SK-N-SH (cell line): Measurements from ENCODE around the gene ZNF576. TPM values are rescaled to one million over a fixed set of nuclear protein-coding genes. Genes with fewer than 3 reads are reported as not detected.

Source experiments
- CTCF ChIA-PET: fragments of 300-600, 350-600 bp; formaldehyde crosslinking; extraction: SDS; loops from one replicate; lab custom pipeline; 2021; lab: Yijun Ruan, JAX
- POLR2A ChIA-PET: fragments of 350-600 bp; sonication (Branson Sonifier 250); formaldehyde crosslinking; extraction: SDS; loops from one replicate; lab custom pipeline; 2020; ENCODE audit warnings: antibody characterized with exemption, inconsistent platforms; lab: Yijun Ruan, JAX
- DNase-seq: peaks from one replicate; pipeline ENCODE4 v3.0.0; 2012
- H2AFZ ChIP-seq: fragments of 200-600 bp; sonication (generic); 2 replicates; pipeline ENCODE4 v1.8.1; 2016; ENCODE audit warnings: antibody characterized with exemption, mild to moderate bottlenecking, low read depth
- H3F3A ChIP-seq: fragments of 200-600 bp; sonication (generic); replicated peaks from 2 replicates; pipeline ENCODE3; 2016; ENCODE audit warnings: antibody characterized with exemption, mild to moderate bottlenecking; ENCODE audit not compliant: insufficient read depth
- H3K27ac ChIP-seq, 2 experiments: fragments of 200-500 bp in 1 of 2; fragments of 200-600 bp in 1 of 2; sonication (Bioruptor generic) in 1 of 2; sonication (generic), shearing (Covaris generic) in 1 of 2; 2 replicates each; pipeline versions ENCODE4 v1.5.1 to v1.6.1; 2014 to 2016; ENCODE audit warnings: low read depth in 2 of 2, inconsistent platforms in 1 of 2, low read length in 1 of 2, mild to moderate bottlenecking in 1 of 2, mixed read lengths in 1 of 2
- H3K27me3 ChIP-seq: fragments of 200-600 bp; sonication (generic), shearing (Covaris generic); 2 replicates; pipeline ENCODE4 v1.6.1; 2016; ENCODE audit warnings: mixed run types; ENCODE audit not compliant: insufficient read depth
- H3K36me3 ChIP-seq, 2 experiments: fragments of 200-500 bp in 1 of 2; fragments of 200-600 bp in 1 of 2; sonication (Bioruptor generic) in 1 of 2; sonication (generic) in 1 of 2; replicated peaks in 1 of 2; 2 replicates each; pipeline versions ENCODE3 to v1.5.1; 2014 to 2016; ENCODE audit warnings: low read length in 1 of 2, mild to moderate bottlenecking in 1 of 2; ENCODE audit not compliant: insufficient read depth in 2 of 2, control insufficient read depth in 1 of 2
- H3K4me1 ChIP-seq, 2 experiments: fragments of 200-500 bp in 1 of 2; fragments of 200-600 bp in 1 of 2; sonication (Bioruptor generic) in 1 of 2; sonication (generic), shearing (Covaris generic) in 1 of 2; 2 replicates each; pipeline versions ENCODE4 v1.5.1 to v1.6.1; 2014 to 2016; ENCODE audit warnings: low read depth in 1 of 2, low read length in 1 of 2, mixed run types in 1 of 2; ENCODE audit not compliant: insufficient read depth in 2 of 2, control insufficient read depth in 1 of 2
- H3K4me2 ChIP-seq: fragments of 200-600 bp; sonication (generic), shearing (Covaris generic); 2 replicates; pipeline ENCODE4 v1.6.1; 2017; ENCODE audit warnings: mixed run types
- H3K4me3 ChIP-seq, 2 experiments: fragments of 200-500 bp in 1 of 2; fragments of 200-600 bp in 1 of 2; sonication (Bioruptor generic) in 1 of 2; sonication (generic), shearing (Covaris generic) in 1 of 2; 2 replicates each; pipeline versions ENCODE4 v1.5.1 to v1.8.1; 2014 to 2016; ENCODE audit warnings: low read depth in 2 of 2, inconsistent platforms in 1 of 2, low read length in 1 of 2, mild to moderate bottlenecking in 1 of 2, mixed read lengths in 1 of 2, moderate library complexity in 1 of 2
- H3K79me2 ChIP-seq: fragments of 200-600 bp; sonication (generic); 2 replicates; pipeline ENCODE4 v1.8.1; 2017; ENCODE audit warnings: mild to moderate bottlenecking; ENCODE audit not compliant: insufficient read depth
- H3K9ac ChIP-seq: fragments of 200-600 bp; sonication (generic); 2 replicates; pipeline ENCODE4 v1.6.1; 2017; ENCODE audit warnings: mixed run types
- H3K9me2 ChIP-seq: fragments of 200-600 bp; sonication (generic); 2 replicates; pipeline ENCODE4 v1.6.1; 2017; ENCODE audit warnings: mixed run types
- H3K9me3 ChIP-seq: fragments of 200-600 bp; sonication (generic); 2 replicates; pipeline ENCODE4 v1.6.1; 2017; ENCODE audit warnings: mixed run types, mild to moderate bottlenecking, moderate library complexity
- H4K20me1 ChIP-seq: fragments of 200-600 bp; sonication (generic); 2 replicates; pipeline ENCODE4 v1.6.1; 2017; ENCODE audit warnings: mild to moderate bottlenecking, mixed run types; ENCODE audit not compliant: insufficient read depth
- EP300 ChIP-seq, 2 experiments: IDR thresholded peaks; 2 replicates each; pipeline versions ENCODE4 v1.4.0 to v1.6.1; 2012; ENCODE audit warnings: borderline replicate concordance in 1 of 2, low read depth in 1 of 2, low read length in 1 of 2
- FOSL2 ChIP-seq: IDR thresholded peaks from 2 replicates; pipeline ENCODE4 v1.4.0; 2012; ENCODE audit warnings: low read depth, mild to moderate bottlenecking, moderate library complexity, borderline replicate concordance
- FOXJ3 ChIP-seq: sonication (generic); formaldehyde crosslinking; IDR thresholded peaks from 2 replicates; pipeline ENCODE4 v1.5.1; 2020; ENCODE audit warnings: mild to moderate bottlenecking, missing genetic modification reagents
- FOXM1 ChIP-seq: IDR thresholded peaks from 2 replicates; pipeline ENCODE4 v1.4.0; 2012; ENCODE audit warnings: low read depth, mild to moderate bottlenecking
- GATA2 ChIP-seq: sonication (generic); formaldehyde crosslinking; IDR thresholded peaks from 2 replicates; pipeline ENCODE4 v1.5.0; 2020; ENCODE audit warnings: mild to moderate bottlenecking, missing genetic modification reagents
- MXI1 ChIP-seq: IDR thresholded peaks from 2 replicates; pipeline ENCODE4 v1.6.1; 2012; ENCODE audit warnings: mild to moderate bottlenecking, low read depth, low read length, improper control_type of control experiment
- NFIC ChIP-seq: IDR thresholded peaks from 2 replicates; pipeline ENCODE4 v1.4.0; 2012; ENCODE audit warnings: borderline replicate concordance
- NRF1 ChIP-seq: IDR thresholded peaks from 2 replicates; pipeline ENCODE4 v1.6.1; 2012; ENCODE audit warnings: low read depth, mild to moderate bottlenecking, low read length
- RAD21 ChIP-seq: IDR thresholded peaks from 2 replicates; pipeline ENCODE4 v1.6.1; 2012; ENCODE audit warnings: mild to moderate bottlenecking, low read length
- RCOR1 ChIP-seq: fragments of 150-350 bp; IDR thresholded peaks from 2 replicates; pipeline ENCODE4 v1.6.1; 2017; ENCODE audit warnings: antibody characterized with exemption, low read length
- TAF1 ChIP-seq: IDR thresholded peaks from 2 replicates; pipeline ENCODE4 v1.6.1; 2012; ENCODE audit warnings: low read depth, mild to moderate bottlenecking, low read length, moderate library complexity, borderline replicate concordance
- TCF12 ChIP-seq: IDR thresholded peaks from 2 replicates; pipeline ENCODE4 v1.4.0; 2012
- WGBS: methylation state at CpG from one replicate; pipeline ENCODE4 v1.1.6; 2017; ENCODE audit warnings: low lambda C conversion rate; 5-methylcytosine and 5-hydroxymethylcytosine counted together
- polyA plus RNA-seq, 3 experiments: library from polyadenylated mRNA; depleted of rRNA; stranded (reverse); fragments of >200 nt; gene quantifications; 2 replicates each; pipeline ENCODE4 v1.2.3, GENCODE V29; 2012
- TF ChIP-seq, protein P1 (sequence below): fragments of 150-350 bp; IDR thresholded peaks from 2 replicates; pipeline ENCODE4 v1.6.1; 2017; ENCODE audit warnings: antibody characterized with exemption, low read length, low read depth, borderline replicate concordance
- TF ChIP-seq, protein P2 (sequence below): IDR thresholded peaks from 2 replicates; pipeline ENCODE4 v1.4.0; 2012; ENCODE audit warnings: low read depth, borderline replicate concordance
- TF ChIP-seq, protein P3 (sequence below): IDR thresholded peaks from 2 replicates; pipeline ENCODE4 v1.6.1; 2012; ENCODE audit warnings: mild to moderate bottlenecking, low read depth, low read length, moderate library complexity
- TF ChIP-seq, protein P4 (sequence below): IDR thresholded peaks from 2 replicates; pipeline ENCODE4 v1.4.0; 2012; ENCODE audit warnings: low read depth, borderline replicate concordance
- TF ChIP-seq, protein P5 (sequence below): IDR thresholded peaks from 2 replicates; pipeline ENCODE4; 2012

Gene ZNF576
- polyA plus RNA-seq, 1 of the 3 experiments (the other 2 are of a cell fraction), result 12.8 TPM

DNA sequence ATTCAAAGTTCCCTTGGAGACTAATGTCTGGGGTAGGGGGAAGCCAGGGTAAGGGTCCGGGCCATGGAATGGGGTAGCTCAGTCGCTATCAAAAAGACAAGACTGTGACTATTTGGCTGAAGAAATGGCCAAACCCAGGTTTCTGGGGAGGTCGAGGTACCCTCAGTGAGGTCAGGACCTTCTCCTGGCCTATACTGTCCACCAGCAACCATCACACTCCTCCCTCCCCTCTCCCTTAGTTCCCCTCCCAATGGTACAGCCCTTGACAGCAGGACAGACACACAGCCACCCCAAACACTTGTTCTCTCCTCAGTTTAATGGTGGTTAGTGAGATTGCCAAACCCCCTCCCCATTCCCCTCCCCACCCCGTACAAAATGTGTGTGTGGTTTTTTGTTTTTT is 25.7 kb downstream of the ZNF576 start:
- H3K79me2 ChIP-seq, result peaks cover 20% of the 10 kb centered on the region
- ChIA-PET CTCF (interaction anchor here (2.5 kb wide), 1 partner anchor 67 kb away, joined by 7 read pairs; no protein-coding TSS in a partner anchor), POLR2A (no interaction called here)
- no peak overlapping the region for H3K9ac ChIP-seq
- no peak overlapping the region for H3K4me2 ChIP-seq
- WGBS, result 67% methylated on average over 4 of the region's 4 CpGs
- peaks cover 0 to 3% of the 10 kb centered on the region in 2 experiments for H3K36me3 ChIP-seq
- H4K20me1 ChIP-seq, result no peaks in the 10 kb centered on the region
- no peak overlapping the region for H3K27ac ChIP-seq
- no peak for DNase-seq
- no peak for TF ChIP-seq TAF1
- TF ChIP-seq FOXJ3, result no peak
- no peak for TF ChIP-seq FOSL2
- no peak overlapping the region for H2AFZ ChIP-seq
- H3K9me2 ChIP-seq, result no peaks in the 10 kb centered on the region
- no peaks in the 10 kb centered on the region for H3K9me3 ChIP-seq
- H3F3A ChIP-seq, result peaks cover 4% of the 10 kb centered on the region
- no peak overlapping the region for H3K4me3 ChIP-seq
- H3K27me3 ChIP-seq, result no peaks in the 10 kb centered on the region
- H3K4me1 ChIP-seq, result peaks cover 7 to 12% of the 10 kb centered on the region in 2 experiments; a peak in 2 of 4 replicates

DNA sequence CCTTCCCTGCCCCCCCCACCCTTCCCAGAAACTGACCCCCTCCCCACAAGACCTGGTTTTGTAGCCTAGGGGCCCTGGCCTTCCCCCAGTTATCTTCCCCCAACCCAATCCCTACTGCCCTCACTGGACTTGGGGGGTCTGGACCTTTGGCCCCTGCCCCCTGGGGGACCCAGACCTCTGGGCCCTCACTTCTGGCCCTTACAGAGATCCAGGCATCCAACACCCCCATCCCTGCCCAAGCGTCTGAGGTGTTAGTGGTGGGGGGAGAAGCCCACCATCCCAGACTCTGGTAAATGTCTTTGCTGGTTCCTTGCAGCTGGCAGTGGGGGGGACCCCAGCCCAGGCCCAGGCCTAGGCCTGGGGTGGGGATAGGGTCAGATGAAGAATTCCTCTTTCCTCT is 26.6 kb downstream of the ZNF576 start:
- Histone ChIP-seq H3K4me2 (no peak overlapping the region), H3K9ac (no peak overlapping the region), H3K9me2 (no peaks in the 10 kb centered on the region), H3F3A (peaks cover 4% of the 10 kb centered on the region), H3K4me3 (no peak overlapping the region), H3K27me3 (no peaks in the 10 kb centered on the region), H3K9me3 (no peaks in the 10 kb centered on the region), H3K79me2 (peaks cover 11% of the 10 kb centered on the region), H2AFZ (no peak overlapping the region), H3K4me1 (peaks cover 7 to 12% of the 10 kb centered on the region in 2 experiments; a peak in 2 of 4 replicates), H3K36me3 (peaks cover 0 to 3% of the 10 kb centered on the region in 2 experiments), H4K20me1 (no peaks in the 10 kb centered on the region), H3K27ac (no peak overlapping the region)
- no peak for DNase-seq
- no peak for TF ChIP-seq FOXM1
- TF ChIP-seq, protein P1, sequence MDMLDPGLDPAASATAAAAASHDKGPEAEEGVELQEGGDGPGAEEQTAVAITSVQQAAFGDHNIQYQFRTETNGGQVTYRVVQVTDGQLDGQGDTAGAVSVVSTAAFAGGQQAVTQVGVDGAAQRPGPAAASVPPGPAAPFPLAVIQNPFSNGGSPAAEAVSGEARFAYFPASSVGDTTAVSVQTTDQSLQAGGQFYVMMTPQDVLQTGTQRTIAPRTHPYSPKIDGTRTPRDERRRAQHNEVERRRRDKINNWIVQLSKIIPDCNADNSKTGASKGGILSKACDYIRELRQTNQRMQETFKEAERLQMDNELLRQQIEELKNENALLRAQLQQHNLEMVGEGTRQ, result no peak
- TF ChIP-seq MXI1, result no peak
- TF ChIP-seq RAD21, result no peak
- TF ChIP-seq, protein P2, sequence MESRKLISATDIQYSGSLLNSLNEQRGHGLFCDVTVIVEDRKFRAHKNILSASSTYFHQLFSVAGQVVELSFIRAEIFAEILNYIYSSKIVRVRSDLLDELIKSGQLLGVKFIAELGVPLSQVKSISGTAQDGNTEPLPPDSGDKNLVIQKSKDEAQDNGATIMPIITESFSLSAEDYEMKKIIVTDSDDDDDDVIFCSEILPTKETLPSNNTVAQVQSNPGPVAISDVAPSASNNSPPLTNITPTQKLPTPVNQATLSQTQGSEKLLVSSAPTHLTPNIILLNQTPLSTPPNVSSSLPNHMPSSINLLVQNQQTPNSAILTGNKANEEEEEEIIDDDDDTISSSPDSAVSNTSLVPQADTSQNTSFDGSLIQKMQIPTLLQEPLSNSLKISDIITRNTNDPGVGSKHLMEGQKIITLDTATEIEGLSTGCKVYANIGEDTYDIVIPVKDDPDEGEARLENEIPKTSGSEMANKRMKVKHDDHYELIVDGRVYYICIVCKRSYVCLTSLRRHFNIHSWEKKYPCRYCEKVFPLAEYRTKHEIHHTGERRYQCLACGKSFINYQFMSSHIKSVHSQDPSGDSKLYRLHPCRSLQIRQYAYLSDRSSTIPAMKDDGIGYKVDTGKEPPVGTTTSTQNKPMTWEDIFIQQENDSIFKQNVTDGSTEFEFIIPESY, result no peak
- no peak for TF ChIP-seq NFIC
- TF ChIP-seq, protein P3, sequence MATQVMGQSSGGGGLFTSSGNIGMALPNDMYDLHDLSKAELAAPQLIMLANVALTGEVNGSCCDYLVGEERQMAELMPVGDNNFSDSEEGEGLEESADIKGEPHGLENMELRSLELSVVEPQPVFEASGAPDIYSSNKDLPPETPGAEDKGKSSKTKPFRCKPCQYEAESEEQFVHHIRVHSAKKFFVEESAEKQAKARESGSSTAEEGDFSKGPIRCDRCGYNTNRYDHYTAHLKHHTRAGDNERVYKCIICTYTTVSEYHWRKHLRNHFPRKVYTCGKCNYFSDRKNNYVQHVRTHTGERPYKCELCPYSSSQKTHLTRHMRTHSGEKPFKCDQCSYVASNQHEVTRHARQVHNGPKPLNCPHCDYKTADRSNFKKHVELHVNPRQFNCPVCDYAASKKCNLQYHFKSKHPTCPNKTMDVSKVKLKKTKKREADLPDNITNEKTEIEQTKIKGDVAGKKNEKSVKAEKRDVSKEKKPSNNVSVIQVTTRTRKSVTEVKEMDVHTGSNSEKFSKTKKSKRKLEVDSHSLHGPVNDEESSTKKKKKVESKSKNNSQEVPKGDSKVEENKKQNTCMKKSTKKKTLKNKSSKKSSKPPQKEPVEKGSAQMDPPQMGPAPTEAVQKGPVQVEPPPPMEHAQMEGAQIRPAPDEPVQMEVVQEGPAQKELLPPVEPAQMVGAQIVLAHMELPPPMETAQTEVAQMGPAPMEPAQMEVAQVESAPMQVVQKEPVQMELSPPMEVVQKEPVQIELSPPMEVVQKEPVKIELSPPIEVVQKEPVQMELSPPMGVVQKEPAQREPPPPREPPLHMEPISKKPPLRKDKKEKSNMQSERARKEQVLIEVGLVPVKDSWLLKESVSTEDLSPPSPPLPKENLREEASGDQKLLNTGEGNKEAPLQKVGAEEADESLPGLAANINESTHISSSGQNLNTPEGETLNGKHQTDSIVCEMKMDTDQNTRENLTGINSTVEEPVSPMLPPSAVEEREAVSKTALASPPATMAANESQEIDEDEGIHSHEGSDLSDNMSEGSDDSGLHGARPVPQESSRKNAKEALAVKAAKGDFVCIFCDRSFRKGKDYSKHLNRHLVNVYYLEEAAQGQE, result no peak
- no peak for TF ChIP-seq EP300 (IDR thresholded peaks at IDR 0.05; ENCODE audit: borderline replicate concordance in 1 of 2, low read depth in 1 of 2, low read length in 1 of 2)
- no peak for TF ChIP-seq GATA2 (CRISPR knock-in tag)
- TF ChIP-seq, protein P4, sequence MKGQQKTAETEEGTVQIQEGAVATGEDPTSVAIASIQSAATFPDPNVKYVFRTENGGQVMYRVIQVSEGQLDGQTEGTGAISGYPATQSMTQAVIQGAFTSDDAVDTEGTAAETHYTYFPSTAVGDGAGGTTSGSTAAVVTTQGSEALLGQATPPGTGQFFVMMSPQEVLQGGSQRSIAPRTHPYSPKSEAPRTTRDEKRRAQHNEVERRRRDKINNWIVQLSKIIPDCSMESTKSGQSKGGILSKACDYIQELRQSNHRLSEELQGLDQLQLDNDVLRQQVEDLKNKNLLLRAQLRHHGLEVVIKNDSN, result no peak
- TF ChIP-seq, protein P5, sequence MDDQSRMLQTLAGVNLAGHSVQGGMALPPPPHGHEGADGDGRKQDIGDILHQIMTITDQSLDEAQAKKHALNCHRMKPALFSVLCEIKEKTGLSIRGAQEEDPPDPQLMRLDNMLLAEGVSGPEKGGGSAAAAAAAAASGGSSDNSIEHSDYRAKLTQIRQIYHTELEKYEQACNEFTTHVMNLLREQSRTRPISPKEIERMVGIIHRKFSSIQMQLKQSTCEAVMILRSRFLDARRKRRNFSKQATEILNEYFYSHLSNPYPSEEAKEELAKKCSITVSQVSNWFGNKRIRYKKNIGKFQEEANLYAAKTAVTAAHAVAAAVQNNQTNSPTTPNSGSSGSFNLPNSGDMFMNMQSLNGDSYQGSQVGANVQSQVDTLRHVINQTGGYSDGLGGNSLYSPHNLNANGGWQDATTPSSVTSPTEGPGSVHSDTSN, result no peak
- no peak for TF ChIP-seq TCF12
- no peak for TF ChIP-seq NRF1
- no peak for TF ChIP-seq RCOR1
- 100% methylated on average over 1 of the region's 1 CpG for WGBS
- CTCF ChIA-PET, result no interaction called here
- POLR2A ChIA-PET, result no interaction called here
